ENCODE measurements around the gene ZNF408. TPM values are rescaled to one million over a fixed set of nuclear protein-coding genes. Genes with fewer than 3 reads are reported as not detected.

The ZNF408 gene
- total and polyA plus RNA-seq, 2 experiments from 2014 or later = 6.1 to 17.2 TPM

- no peak for ATAC-seq
- no peaks in the 10 kb centered on the region for H3K9me2 ChIP-seq (ENCODE audit: insufficient read depth)
- TF ChIP-seq CREB1 (CRISPR knock-in tag; IDR thresholded peaks at IDR 0.05; ENCODE audit: low read depth) = no peak
- no peak for TF ChIP-seq JUNB (IDR thresholded peaks at IDR 0.05; ENCODE audit: unreplicated experiment)
- no peak for TF ChIP-seq ZNF114 (CRISPR knock-in tag; IDR thresholded peaks at IDR 0.05)
- no peaks in the 10 kb centered on the region for H3K4me1 ChIP-seq (ENCODE audit: insufficient read depth)
- no peak overlapping the region for H3K4me2 ChIP-seq
- 0 out of 2 replicates have a peak, but pooled peaks cover 4% of the 10 kb centered on the region for H3F3A ChIP-seq (replicated peaks; ENCODE audit: low read depth)
- Mint-ChIP-seq H3K27ac (no peak overlapping the region), H3K4me3 (no peak overlapping the region), H3K27me3 (ENCODE audit: insufficient read depth, low read depth, poor library complexity) (no peaks in the 10 kb centered on the region), H3K9me3 (no peaks in the 10 kb centered on the region), H3K36me3 (ENCODE audit: low read depth) (peaks cover 67% of the 10 kb centered on the region), H3K4me1 (no peaks in the 10 kb centered on the region)
- no peak overlapping the region for H3K27ac ChIP-seq (ENCODE audit: low read depth)
- H3K4me3 ChIP-seq = no peak overlapping the region
- no peak overlapping the region for H2AFZ ChIP-seq
- no peaks in the 10 kb centered on the region for H4K20me1 ChIP-seq (replicated peaks; ENCODE audit: insufficient read depth)
- H3K27me3 ChIP-seq (ENCODE audit: insufficient read depth) = no peaks in the 10 kb centered on the region
- peaks cover 37% of the 10 kb centered on the region for H3K36me3 ChIP-seq (ENCODE audit: insufficient read depth)
- DNase-seq (ENCODE audit: low spot score) = no peak
- no peaks in the 10 kb centered on the region for H3K79me2 ChIP-seq (replicated peaks; ENCODE audit: insufficient read depth)
These were observed 45.2 kb upstream of the ZNF408 start for GRCh38 chr11:46655631-46656030.

GRCh38 chr11:46657186-46657585 lies 43.6 kb upstream of the ZNF408 start:
- Histone ChIP-seq H3K4me3 (no peak overlapping the region), H3K9me2 (ENCODE audit: insufficient read depth) (no peaks in the 10 kb centered on the region), H3K36me3 (ENCODE audit: insufficient read depth) (peaks cover 37% of the 10 kb centered on the region), H3K79me2 (replicated peaks; ENCODE audit: insufficient read depth) (no peaks in the 10 kb centered on the region), H3F3A (replicated peaks; ENCODE audit: low read depth) (0 out of 2 replicates have a peak, but pooled peaks cover 4% of the 10 kb centered on the region), H4K20me1 (replicated peaks; ENCODE audit: insufficient read depth) (no peaks in the 10 kb centered on the region), H3K4me2 (no peak overlapping the region), H3K27ac (ENCODE audit: low read depth) (no peak overlapping the region), H3K4me1 (ENCODE audit: insufficient read depth) (no peaks in the 10 kb centered on the region), H3K27me3 (ENCODE audit: insufficient read depth) (no peaks in the 10 kb centered on the region), H2AFZ (no peak overlapping the region)
- no peaks in the 10 kb centered on the region for H3K9me3 Mint-ChIP-seq
- H3K27ac Mint-ChIP-seq = no peak overlapping the region; the same call in 1 of the 2 replicates
- H3K4me3 Mint-ChIP-seq = no peak overlapping the region
- no peak for ATAC-seq
- H3K27me3 Mint-ChIP-seq (ENCODE audit: insufficient read depth, low read depth, poor library complexity) = no peaks in the 10 kb centered on the region
- H3K4me1 Mint-ChIP-seq = no peaks in the 10 kb centered on the region
- peaks cover 55% of the 10 kb centered on the region for H3K36me3 Mint-ChIP-seq (ENCODE audit: low read depth)
- no peak for DNase-seq (ENCODE audit: low spot score)
- TF ChIP-seq ZNF462 (CRISPR knock-in tag; IDR thresholded peaks at IDR 0.05) (no peak), ETS1 (IDR thresholded peaks at IDR 0.05) (no peak), ZNF331 (CRISPR knock-in tag; IDR thresholded peaks at IDR 0.05; ENCODE audit: low read depth) (no peak), NANOG (IDR thresholded peaks at IDR 0.05; ENCODE audit: borderline replicate concordance) (no peak), ZNF114 (CRISPR knock-in tag; IDR thresholded peaks at IDR 0.05) (no peak), EZH2phosphoT487 (IDR thresholded peaks at IDR 0.05; ENCODE audit: unreplicated experiment) (no peak), STAT1 (IDR thresholded peaks at IDR 0.05; ENCODE audit: unreplicated experiment) (no peak)

Data from GM23338 (cell line).